NT2/D1 (cell line): ENCODE results near the gene PALS2.

Experiments
- SUZ12 ChIP-seq: IDR thresholded peaks from 2 replicates; pipeline ENCODE4 v1.6.1; 2011; ENCODE audit not compliant: insufficient read length, insufficient read depth; ENCODE audit errors: extremely low read depth
- YY1 ChIP-seq: IDR thresholded peaks from 2 replicates; pipeline ENCODE4 v1.6.1; 2011; ENCODE audit not compliant: insufficient read length, insufficient read depth

DNA sequence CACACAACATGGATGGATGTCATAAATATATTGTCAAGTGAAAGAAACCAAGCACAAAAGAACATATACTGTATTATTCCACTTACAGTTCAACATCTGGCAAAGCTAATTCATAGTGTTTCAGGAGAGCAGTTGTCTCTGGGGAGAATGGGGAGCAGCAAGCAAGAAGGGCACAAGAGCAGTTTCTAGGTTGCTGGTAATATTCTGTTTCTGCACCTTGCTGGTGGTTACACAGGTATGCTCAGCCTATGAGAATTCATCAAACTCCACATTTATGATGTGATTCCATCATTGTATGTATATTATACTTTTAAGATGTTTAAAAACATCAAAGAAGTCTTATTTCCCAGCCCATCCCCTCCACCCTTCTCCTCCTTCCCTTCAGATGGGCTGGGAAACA lies 18.1 kb upstream of the PALS2 start:
- no peak for TF ChIP-seq SUZ12
- no peak for TF ChIP-seq YY1
